RWPE2 (cell line): ENCODE results near the gene PSMC4.

Experiments used
- ATAC-seq: fragments of 200-7000 bp; cut with Tn5 transposase; 3 replicates; pipeline ENCODE4 v1.9.1; 2021; ENCODE audit warnings: low read depth
- DNase-seq: peaks from one replicate; pipeline ENCODE4 v3.0.0-alpha.2; 2020; ENCODE audit warnings: low spot score
- H3K27ac ChIP-seq: fragments of 450-650 bp; 2 replicates; pipeline ENCODE4 v1.5.1; 2017; ENCODE audit warnings: mild to moderate bottlenecking; ENCODE audit not compliant: poor library complexity, severe bottlenecking
- H3K27me3 ChIP-seq: fragments of 250-450 bp; sonication (Bioruptor Pico); 2 replicates; pipeline ENCODE4 v1.5.1; 2021; ENCODE audit warnings: mild to moderate bottlenecking, moderate library complexity; ENCODE audit not compliant: insufficient read depth, poor library complexity, severe bottlenecking
- H3K36me3 ChIP-seq: fragments of 250-450 bp; sonication (Bioruptor Pico); 2 replicates; pipeline ENCODE4 v1.5.1; 2020; ENCODE audit warnings: low read depth, mild to moderate bottlenecking, moderate library complexity
- H3K4me1 ChIP-seq: fragments of 250-450 bp; sonication (Bioruptor Pico); 2 replicates; pipeline ENCODE4 v1.5.1; 2021; ENCODE audit warnings: mild to moderate bottlenecking, moderate library complexity; ENCODE audit not compliant: insufficient read depth, poor library complexity, severe bottlenecking
- H3K4me3 ChIP-seq: fragments of 250-450 bp; sonication (Bioruptor Pico); 2 replicates; pipeline ENCODE4 v1.5.1; 2021; ENCODE audit warnings: mild to moderate bottlenecking, moderate library complexity; ENCODE audit not compliant: severe bottlenecking
- H3K9me3 ChIP-seq: fragments of 250-450 bp; sonication (Bioruptor Pico); 2 replicates; pipeline ENCODE4 v1.5.1; 2021; ENCODE audit warnings: mild to moderate bottlenecking, moderate library complexity; ENCODE audit not compliant: severe bottlenecking
- CTCF ChIP-seq: fragments of 450-650 bp; IDR thresholded peaks from one replicate; pipeline ENCODE4 v1.5.1; 2017; ENCODE audit warnings: mild to moderate bottlenecking, moderate library complexity; ENCODE audit not compliant: poor library complexity, severe bottlenecking

The PSMC4 gene

GRCh38 chr19:39966617-39967016 is 4.3 kb upstream of the PSMC4 start:
- H3K27me3 ChIP-seq, result no peaks in the 10 kb centered on the region
- H3K9me3 ChIP-seq, result no peaks in the 10 kb centered on the region
- no peak overlapping the region for H3K27ac ChIP-seq
- H3K4me1 ChIP-seq, result peaks cover 13% of the 10 kb centered on the region
- H3K36me3 ChIP-seq, result peaks cover 6% of the 10 kb centered on the region; the same call in 1 of the 2 replicates
- no peak overlapping the region for H3K4me3 ChIP-seq
- ATAC-seq (no peak), DNase-seq (no peak)
- TF ChIP-seq CTCF, result no peak

- Histone ChIP-seq H3K36me3 (peaks cover 12% of the 10 kb centered on the region), H3K27ac (no peak overlapping the region), H3K27me3 (no peaks in the 10 kb centered on the region), H3K4me1 (peaks cover 13% of the 10 kb centered on the region), H3K9me3 (no peaks in the 10 kb centered on the region), H3K4me3 (no peak overlapping the region)
- ATAC-seq (no peak), DNase-seq (no peak)
- no peak for TF ChIP-seq CTCF
These were observed 3.4 kb upstream of the PSMC4 start for GRCh38 chr19:39967561-39967960.

GRCh38 chr19:39968789-39969188 is 2.2 kb upstream of the PSMC4 start:
- no peaks in the 10 kb centered on the region for H3K9me3 ChIP-seq
- DNase-seq (no peak), ATAC-seq (no peak)
- H3K4me3 ChIP-seq, result no peak overlapping the region
- peaks cover 25% of the 10 kb centered on the region for H3K36me3 ChIP-seq
- peaks cover 13% of the 10 kb centered on the region for H3K4me1 ChIP-seq
- H3K27me3 ChIP-seq, result no peaks in the 10 kb centered on the region
- H3K27ac ChIP-seq, result no peak overlapping the region
- TF ChIP-seq CTCF, result no peak

GRCh38 chr19:39969266-39969665 is 1.7 kb upstream of the PSMC4 start:
- no peaks in the 10 kb centered on the region for H3K27me3 ChIP-seq
- H3K9me3 ChIP-seq, result no peaks in the 10 kb centered on the region
- TF ChIP-seq CTCF, result no peak
- peaks cover 13% of the 10 kb centered on the region for H3K4me1 ChIP-seq
- peaks cover 29% of the 10 kb centered on the region for H3K36me3 ChIP-seq
- no peak for DNase-seq
- no peak for ATAC-seq
- H3K4me3 ChIP-seq, result no peak overlapping the region
- peak overlapping the region; percentile 62 for H3K27ac ChIP-seq

- no peak for DNase-seq
- no peak for TF ChIP-seq CTCF
- Histone ChIP-seq H3K27me3 (no peaks in the 10 kb centered on the region), H3K9me3 (no peaks in the 10 kb centered on the region), H3K4me3 (peak overlapping the region; percentile 63), H3K36me3 (peaks cover 35% of the 10 kb centered on the region), H3K27ac (peak overlapping the region; percentile 62), H3K4me1 (peaks cover 13% of the 10 kb centered on the region)
- no peak for ATAC-seq
These were observed 1.1 kb upstream of the PSMC4 start for GRCh38 chr19:39969681-39970424.
